Smooth muscle cell (in vitro differentiated cells): Measurements from ENCODE around the gene SMG6. TPM values are rescaled to one million over a fixed set of nuclear protein-coding genes. Genes with fewer than 3 reads are reported as not detected.

Experiments used
- DNase-seq: peaks from one replicate; lab custom pipeline; 2025; ENCODE audit not compliant: unreplicated experiment; lab: John Stamatoyannopoulos, UW
- H2AFZ ChIP-seq: fragments of 200-600 bp; sonication (generic); 2 replicates; pipeline ENCODE4 v1.6.0; 2016; ENCODE audit warnings: antibody characterized with exemption, low read depth, mild to moderate bottlenecking
- H3F3A ChIP-seq: fragments of 200-600 bp; sonication (generic); 2 replicates; pipeline ENCODE4 v1.6.0; 2017; ENCODE audit warnings: antibody characterized with exemption, low read depth
- H3K27ac ChIP-seq: fragments of 200-600 bp; sonication (generic); 2 replicates; pipeline ENCODE4 v1.5.1; 2016; ENCODE audit warnings: low read depth, mild to moderate bottlenecking
- H3K27me3 ChIP-seq: fragments of 200-600 bp; sonication (generic); 2 replicates; pipeline ENCODE4 v1.6.1; 2016; ENCODE audit warnings: low read depth, mild to moderate bottlenecking
- H3K36me3 ChIP-seq: fragments of 200-600 bp; sonication (generic); 2 replicates; pipeline ENCODE4 v1.5.1; 2016; ENCODE audit warnings: low read depth
- H3K4me1 ChIP-seq: fragments of 200-600 bp; sonication (generic); 2 replicates; pipeline ENCODE4 v1.5.1; 2016; ENCODE audit warnings: low read depth
- H3K4me2 ChIP-seq: fragments of 200-600 bp; sonication (generic); 2 replicates; pipeline ENCODE4 v1.6.0; 2016; ENCODE audit warnings: mild to moderate bottlenecking
- H3K4me3 ChIP-seq: fragments of 200-600 bp; sonication (generic); 2 replicates; pipeline ENCODE4 v1.5.1; 2016; ENCODE audit warnings: mild to moderate bottlenecking
- H3K79me2 ChIP-seq: fragments of 200-600 bp; sonication (generic); 2 replicates; pipeline ENCODE4 v1.6.0; 2016; ENCODE audit warnings: low read depth, mild to moderate bottlenecking
- H3K9ac ChIP-seq: fragments of 200-600 bp; sonication (generic); 2 replicates; pipeline ENCODE4 v1.6.0; 2016; ENCODE audit warnings: low read depth
- H3K9me3 ChIP-seq: fragments of 200-600 bp; sonication (generic); replicated peaks from 2 replicates; pipeline ENCODE4 v1.5.1; 2016; ENCODE audit warnings: low read depth
- H4K20me1 ChIP-seq: fragments of 200-600 bp; sonication (generic); 2 replicates; pipeline ENCODE4 v1.6.0; 2016; ENCODE audit warnings: low read depth
- WGBS: methylation state at CpG from one replicate; pipeline ENCODE4 v1.1.7; 2016; ENCODE audit warnings: low lambda C conversion rate; 5-methylcytosine and 5-hydroxymethylcytosine counted together
- polyA plus RNA-seq: library from polyadenylated mRNA; unstranded; fragments of >200 nt; fragmentation: Nextera tagmentation; extraction: Ambion mirVana; gene quantifications from 2 replicates; pipeline ENCODE4 v1.2.1, GENCODE V29; 2016
- total RNA-seq: library from RNA; depleted of rRNA; stranded (reverse); fragments of >200 nt; gene quantifications from 2 replicates; pipeline ENCODE4 v1.2.3, GENCODE V29; 2014
- TF ChIP-seq, protein P1 (sequence below): fragments of 200-600 bp; sonication (generic); IDR thresholded peaks from 2 replicates; pipeline ENCODE4 v1.5.1; 2017; ENCODE audit warnings: borderline replicate concordance, mild to moderate bottlenecking, antibody characterized with exemption; ENCODE audit not compliant: insufficient read depth, poor library complexity, severe bottlenecking

Gene SMG6
- total and polyA plus RNA-seq, 2 experiments from 2014 or later: 10.6 to 21.4 TPM

DNA sequence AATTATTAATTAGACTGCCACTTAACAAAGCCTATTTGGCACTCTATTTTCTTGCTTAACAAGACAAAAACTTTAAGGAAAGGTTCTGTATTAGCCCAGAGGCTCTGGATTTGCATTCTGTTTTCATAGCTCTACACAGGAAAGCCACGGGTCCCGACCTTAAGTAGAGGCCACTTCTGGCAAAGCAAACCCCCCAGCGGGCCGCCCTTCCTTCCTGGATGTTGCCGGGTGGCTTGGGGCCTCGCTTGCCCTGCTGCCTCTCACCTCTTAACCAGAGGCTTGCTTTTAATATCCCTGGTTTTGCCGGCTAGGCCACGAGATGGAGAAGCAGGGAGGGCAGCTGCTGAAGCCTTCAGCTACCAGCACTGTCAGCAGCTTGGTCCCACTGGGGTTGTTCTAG is 282.9 kb downstream of the SMG6 start:
- no peak overlapping the region for H2AFZ ChIP-seq
- no peaks in the 10 kb centered on the region for H3K9me3 ChIP-seq
- no peaks in the 10 kb centered on the region for H3K79me2 ChIP-seq
- TF ChIP-seq, protein P1, sequence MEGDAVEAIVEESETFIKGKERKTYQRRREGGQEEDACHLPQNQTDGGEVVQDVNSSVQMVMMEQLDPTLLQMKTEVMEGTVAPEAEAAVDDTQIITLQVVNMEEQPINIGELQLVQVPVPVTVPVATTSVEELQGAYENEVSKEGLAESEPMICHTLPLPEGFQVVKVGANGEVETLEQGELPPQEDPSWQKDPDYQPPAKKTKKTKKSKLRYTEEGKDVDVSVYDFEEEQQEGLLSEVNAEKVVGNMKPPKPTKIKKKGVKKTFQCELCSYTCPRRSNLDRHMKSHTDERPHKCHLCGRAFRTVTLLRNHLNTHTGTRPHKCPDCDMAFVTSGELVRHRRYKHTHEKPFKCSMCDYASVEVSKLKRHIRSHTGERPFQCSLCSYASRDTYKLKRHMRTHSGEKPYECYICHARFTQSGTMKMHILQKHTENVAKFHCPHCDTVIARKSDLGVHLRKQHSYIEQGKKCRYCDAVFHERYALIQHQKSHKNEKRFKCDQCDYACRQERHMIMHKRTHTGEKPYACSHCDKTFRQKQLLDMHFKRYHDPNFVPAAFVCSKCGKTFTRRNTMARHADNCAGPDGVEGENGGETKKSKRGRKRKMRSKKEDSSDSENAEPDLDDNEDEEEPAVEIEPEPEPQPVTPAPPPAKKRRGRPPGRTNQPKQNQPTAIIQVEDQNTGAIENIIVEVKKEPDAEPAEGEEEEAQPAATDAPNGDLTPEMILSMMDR: no peak
- WGBS: 83% methylated on average over 8 of the region's 8 CpGs
- no peak overlapping the region for H3K4me2 ChIP-seq
- no peaks in the 10 kb centered on the region for H3K36me3 ChIP-seq
- peaks cover 74% of the 10 kb centered on the region for H3K27me3 ChIP-seq
- H4K20me1 ChIP-seq: no peaks in the 10 kb centered on the region
- no peak overlapping the region for H3K9ac ChIP-seq
- no peak for DNase-seq
- H3K27ac ChIP-seq: no peak overlapping the region
- H3K4me1 ChIP-seq: peaks cover 20% of the 10 kb centered on the region
- no peaks in the 10 kb centered on the region for H3F3A ChIP-seq
- H3K4me3 ChIP-seq: no peak overlapping the region

DNA sequence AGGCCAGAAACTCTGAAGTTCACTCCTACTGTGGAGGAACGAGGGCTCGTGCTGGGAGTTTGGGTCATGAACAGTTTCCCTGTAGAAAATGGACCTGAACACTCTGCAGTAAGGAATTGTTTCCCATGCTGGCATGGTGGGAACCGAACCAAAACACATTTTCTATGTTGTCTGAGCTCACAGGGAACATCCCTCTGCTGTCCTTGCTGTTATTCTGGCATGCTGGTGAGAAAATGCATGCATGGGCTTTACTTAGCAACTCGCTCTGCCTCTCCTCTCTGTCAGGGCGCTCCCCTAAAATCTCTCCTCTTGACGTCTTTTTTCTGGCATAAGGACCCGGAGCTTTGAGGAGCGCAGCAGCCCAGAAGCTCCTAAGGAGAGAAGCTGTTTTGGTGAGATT is 283.9 kb downstream of the SMG6 start:
- H3K27me3 ChIP-seq: peaks cover 64% of the 10 kb centered on the region
- no peak overlapping the region for H3K4me2 ChIP-seq
- no peaks in the 10 kb centered on the region for H3K36me3 ChIP-seq
- no peak overlapping the region for H3K9ac ChIP-seq
- H3K79me2 ChIP-seq: no peaks in the 10 kb centered on the region
- H3K9me3 ChIP-seq: no peaks in the 10 kb centered on the region
- no peak overlapping the region for H3K4me3 ChIP-seq
- no peak overlapping the region for H2AFZ ChIP-seq
- WGBS: 87% methylated on average over 8 of the region's 8 CpGs
- H4K20me1 ChIP-seq: no peaks in the 10 kb centered on the region
- DNase-seq: no peak
- no peak overlapping the region for H3K27ac ChIP-seq
- H3F3A ChIP-seq: no peaks in the 10 kb centered on the region
- TF ChIP-seq, protein P1: no peak
- peaks cover 13% of the 10 kb centered on the region for H3K4me1 ChIP-seq

DNA sequence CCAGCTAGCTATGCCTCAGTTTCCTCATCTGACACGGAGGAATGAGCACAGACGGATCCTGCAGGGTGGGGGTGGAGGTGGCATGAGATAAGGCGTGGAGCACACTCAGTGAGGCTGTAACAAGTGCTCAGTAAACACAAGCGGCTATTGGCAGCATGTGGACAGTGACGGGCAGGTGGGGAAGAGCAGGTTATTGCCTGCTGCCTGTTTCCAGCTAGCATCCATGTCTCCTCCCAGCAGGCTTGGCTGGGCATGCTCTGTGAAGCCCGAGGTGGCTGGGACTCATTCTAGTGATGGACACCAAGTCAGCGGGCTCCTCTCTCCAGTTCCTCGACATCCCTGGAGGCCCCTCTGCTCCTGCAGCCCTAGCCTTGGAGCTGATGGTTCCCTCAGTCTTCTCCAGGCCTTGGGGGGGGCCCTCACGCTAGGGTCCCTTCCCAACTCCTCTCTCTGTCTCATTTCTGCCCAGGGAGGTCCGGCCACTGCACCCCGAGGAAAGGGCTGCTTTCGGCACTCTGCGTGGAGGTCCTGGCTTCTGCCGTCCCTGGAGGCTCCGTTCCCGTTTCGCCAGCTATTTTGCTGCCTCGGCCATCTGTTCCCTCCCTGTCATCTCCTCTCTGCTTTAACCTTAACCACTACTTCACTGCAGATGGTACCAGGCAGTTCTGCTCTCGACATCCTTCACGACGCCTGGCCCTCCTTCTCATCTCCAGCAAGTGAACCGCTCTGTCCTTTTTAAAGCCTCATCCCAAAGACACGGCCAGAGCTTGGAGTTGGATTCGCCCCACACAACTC is 284.7 kb downstream of the SMG6 start:
- DNase-seq: no peak
- no peaks in the 10 kb centered on the region for H4K20me1 ChIP-seq
- no peak overlapping the region for H3K27ac ChIP-seq
- no peak overlapping the region for H3K4me3 ChIP-seq
- no peaks in the 10 kb centered on the region for H3K79me2 ChIP-seq
- peaks cover 5% of the 10 kb centered on the region for H3K4me1 ChIP-seq
- H3K9ac ChIP-seq: no peak overlapping the region
- no peaks in the 10 kb centered on the region for H3K36me3 ChIP-seq
- H2AFZ ChIP-seq: no peak overlapping the region
- H3K4me2 ChIP-seq: no peak overlapping the region
- no peaks in the 10 kb centered on the region for H3F3A ChIP-seq
- peaks cover 56% of the 10 kb centered on the region for H3K27me3 ChIP-seq
- WGBS: 87% methylated on average over 24 of the region's 24 CpGs
- H3K9me3 ChIP-seq: no peaks in the 10 kb centered on the region
- TF ChIP-seq, protein P1: no peak

DNA sequence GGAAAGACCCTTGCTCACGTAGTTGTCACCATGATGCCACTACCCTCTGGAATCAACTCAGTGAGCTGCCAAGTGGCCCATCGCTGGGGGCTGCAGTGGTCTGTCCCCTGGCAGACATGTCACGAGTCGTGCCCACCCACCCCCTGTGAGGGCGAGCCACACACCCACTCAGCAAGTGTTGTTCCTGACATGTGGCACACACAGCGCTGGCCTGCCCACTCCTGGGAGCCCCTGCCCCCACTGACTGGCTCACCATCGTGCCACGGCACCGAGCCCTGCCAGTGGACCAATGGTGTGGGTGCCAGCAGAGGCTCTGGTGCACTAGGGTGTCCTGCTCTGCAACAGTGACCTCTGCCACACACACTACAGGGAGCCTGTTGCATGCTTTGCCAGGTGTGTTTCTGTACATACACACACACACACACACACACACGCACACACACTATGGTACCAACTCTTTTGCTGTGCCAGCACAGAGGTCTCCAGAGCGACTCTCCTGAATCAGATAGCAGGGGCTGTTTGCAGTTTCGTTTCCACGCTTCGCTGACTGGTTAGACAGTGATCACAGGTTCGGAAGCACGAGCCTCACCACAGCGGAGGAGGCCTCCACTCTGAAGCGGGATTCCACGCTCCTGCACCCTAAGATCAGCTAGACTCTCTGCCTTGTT is 286.2 kb downstream of the SMG6 start:
- Histone ChIP-seq H3F3A (no peaks in the 10 kb centered on the region), H3K4me2 (no peak overlapping the region), H3K27ac (no peak overlapping the region), H3K36me3 (no peaks in the 10 kb centered on the region), H3K9me3 (no peaks in the 10 kb centered on the region), H3K27me3 (peaks cover 41% of the 10 kb centered on the region), H3K79me2 (no peaks in the 10 kb centered on the region), H3K9ac (no peak overlapping the region), H4K20me1 (no peaks in the 10 kb centered on the region), H3K4me3 (no peak overlapping the region), H2AFZ (no peak overlapping the region), H3K4me1 (no peaks in the 10 kb centered on the region)
- WGBS: 90% methylated on average over 19 of the region's 19 CpGs
- TF ChIP-seq, protein P1: no peak
- DNase-seq: no peak
